C4-2B (cell line): ENCODE results near the gene TMEM89.

Experiments used
- H3K27ac ChIP-seq: fragments of 450-650 bp; 2 replicates; pipeline ENCODE4 v1.5.1; 2017
- CTCF ChIP-seq: fragments of 450-650 bp; conservative IDR thresholded peaks from 2 replicates; pipeline ENCODE4 v1.5.1; 2017; ENCODE audit warnings: mild to moderate bottlenecking
- ZFX ChIP-seq: fragments of 450-650 bp; IDR thresholded peaks from 2 replicates; pipeline ENCODE4 v1.6.1; 2017

TMEM89 gene

GRCh38 chr3:48652923-48653715 is 31.6 kb upstream of the TMEM89 start:
- no peak overlapping the region for H3K27ac ChIP-seq
- TF ChIP-seq ZFX (no peak), CTCF (no peak)

GRCh38 chr3:48651771-48652170 is 30.2 kb upstream of the TMEM89 start:
- TF ChIP-seq ZFX (no peak), CTCF (no peak)

GRCh38 chr3:48650723-48651122 is 29.2 kb upstream of the TMEM89 start:
- TF ChIP-seq CTCF: no peak
- H3K27ac ChIP-seq: no peak overlapping the region

More at GRCh38 chr3:48651771-48652170, 30.2 kb upstream of the TMEM89 start:
- H3K27ac ChIP-seq: no peak overlapping the region

- H3K27ac ChIP-seq: no peak overlapping the region
- TF ChIP-seq CTCF: no peak
- no peak for TF ChIP-seq ZFX
These were observed 26.8 kb upstream of the TMEM89 start for GRCh38 chr3:48648188-48648850.

GRCh38 chr3:48647714-48648113 is 26.1 kb upstream of the TMEM89 start:
- no peak for TF ChIP-seq ZFX
- no peak overlapping the region for H3K27ac ChIP-seq

- H3K27ac ChIP-seq: no peak overlapping the region
- no peak for TF ChIP-seq CTCF
- no peak for TF ChIP-seq ZFX
These were observed 23.6 kb upstream of the TMEM89 start for GRCh38 chr3:48644898-48645760.

- TF ChIP-seq ZFX: no peak
- no peak for TF ChIP-seq CTCF
These were observed 21.0 kb upstream of the TMEM89 start for GRCh38 chr3:48642605-48643004.

More at GRCh38 chr3:48642605-48643004, 21.0 kb upstream of the TMEM89 start:
- no peak overlapping the region for H3K27ac ChIP-seq
